Kidney (tissue), 14 donors: ENCODE data around the gene CHPF. TPM values are rescaled to one million over a fixed set of nuclear protein-coding genes. Genes with fewer than 3 reads are reported as not detected.

Experiments used
- DNase-seq, 5 donors: peaks; one replicate each; pipeline ENCODE4 v3.0.0-alpha.2; 2013 to 2020
- FAIRE-seq: peaks from 2 replicates; lab custom pipeline; 2012; peaks lifted over from hg19 to GRCh38; lab: Jason Lieb, UNC
- H3K27ac ChIP-seq, 2 donors: one replicate each; pipeline ENCODE4 v1.7.0; 2013; ENCODE audit warnings: low read depth in 2 of 2, low read length in 2 of 2, inconsistent platforms in 1 of 2
- H3K27me3 ChIP-seq: one replicate; pipeline ENCODE4 v1.7.1; 2013; ENCODE audit warnings: low read length, inconsistent platforms; ENCODE audit not compliant: control insufficient read depth, insufficient read depth
- H3K36me3 ChIP-seq, 3 donors: one replicate each; pipeline versions ENCODE4 v1.7.0 to v1.7.1; 2013; ENCODE audit warnings: low read length in 3 of 3, control low read depth in 1 of 3, inconsistent platforms in 1 of 3; ENCODE audit not compliant: insufficient read depth in 3 of 3, control insufficient read depth in 2 of 3
- H3K4me1 ChIP-seq, 3 donors: one replicate each; pipeline versions ENCODE4 v1.7.0 to v1.7.1; 2013; ENCODE audit warnings: low read length in 3 of 3, inconsistent platforms in 1 of 3, low read depth in 1 of 3; ENCODE audit not compliant: control insufficient read depth in 2 of 3, insufficient read depth in 2 of 3
- H3K4me3 ChIP-seq, 3 donors: one replicate each; pipeline versions ENCODE4 v1.7.0 to v1.8.1; 2013; ENCODE audit warnings: low read length in 3 of 3, control low read depth in 1 of 3, inconsistent platforms in 1 of 3
- H3K9ac ChIP-seq, 3 donors: one replicate each; pipeline versions ENCODE4 v1.7.0 to v1.7.1; 2013; ENCODE audit warnings: low read length in 3 of 3, control low read depth in 1 of 3, inconsistent platforms in 1 of 3
- H3K9me3 ChIP-seq, 3 donors: one replicate each; pipeline versions ENCODE4 v1.7.0 to v1.7.1; 2013; ENCODE audit warnings: low read length in 3 of 3, control low read depth in 1 of 3, inconsistent platforms in 1 of 3; ENCODE audit not compliant: control insufficient read depth in 2 of 3, insufficient read depth in 1 of 3
- intact Hi-C: fragments of 100-400 bp; cut with DNase I; formaldehyde crosslinking; loops from one replicate; pipeline ENCODE4 v1.11.1; 2022
- polyA plus RNA-seq: library from polyadenylated mRNA; stranded (reverse); fragments of 350-450 nt; fragmentation: Illumina TruSeq; extraction: RNeasy Lipid Tissue Mini Kit (QIAGEN cat#74804); gene quantifications from one replicate; pipeline ENCODE4 v1.2.3, GENCODE V29; 2014; ENCODE audit warnings: low read depth, low replicate concordance; ENCODE audit not compliant: insufficient read depth
- total RNA-seq: library from RNA; stranded (reverse); fragmentation: NEBNext Ultra II Directional; extraction: Animal tissue kit (Norgen Biotek cat#: 25700); gene quantifications from one replicate; pipeline ENCODE4 v1.2.1, GENCODE V29; 2021
- TF ChIP-seq, protein P1 (sequence below): IDR thresholded peaks from 3 replicates; pipeline ENCODE4 v1.5.1; 2012; ENCODE audit warnings: mild to moderate bottlenecking, moderate library complexity, borderline replicate concordance; ENCODE audit not compliant: insufficient read depth; ENCODE audit errors: extremely low read depth
- donor health status: control.
- donor health status: control.
- donor health status: control.
- donor health status: control.
- donor health status: control.
- donor health status: DM: yes; HTN: yes; CAD: no.
- donor health status: Normal renal cell carcinoma (clear cell type).

The CHPF gene
- total and polyA plus RNA-seq, 2 donors from 2014 or later = 57.3 to 59.5 TPM

DNA sequence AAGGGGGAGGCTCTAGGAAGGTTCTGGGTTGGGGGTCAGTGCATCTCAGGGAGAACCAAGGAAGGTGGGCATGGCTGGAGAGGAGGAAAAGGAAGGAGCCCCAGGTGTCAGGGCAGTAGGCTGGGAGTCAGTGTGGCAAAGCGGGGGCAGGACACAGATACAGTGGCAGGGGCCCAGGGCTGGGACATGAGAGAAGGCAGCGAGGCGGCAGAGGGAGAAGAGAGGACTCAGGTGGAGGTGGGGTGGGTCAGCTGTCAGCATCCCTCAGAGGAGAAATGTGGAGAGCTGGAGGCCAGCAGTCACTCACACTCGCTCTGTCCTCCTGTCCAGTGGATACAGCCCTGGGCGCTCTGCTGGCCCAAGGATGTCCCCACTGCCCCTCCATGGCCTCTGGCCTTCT is 50.5 kb downstream of the CHPF start:
- Histone ChIP-seq H3K4me3 (no peak overlapping the region), H3K9ac (no peak overlapping the region), H3K4me1 (peaks cover 0 to 14% (median 0%) of the 10 kb centered on the region in 3 donors), H3K27me3 (peaks cover 12% of the 10 kb centered on the region), H3K27ac (no peak overlapping the region), H3K9me3 (no peaks in the 10 kb centered on the region), H3K36me3 (no peaks in the 10 kb centered on the region)
- intact Hi-C loops = no loop called here
- FAIRE-seq (no peak), DNase-seq (no peak)
- TF ChIP-seq, protein P1, sequence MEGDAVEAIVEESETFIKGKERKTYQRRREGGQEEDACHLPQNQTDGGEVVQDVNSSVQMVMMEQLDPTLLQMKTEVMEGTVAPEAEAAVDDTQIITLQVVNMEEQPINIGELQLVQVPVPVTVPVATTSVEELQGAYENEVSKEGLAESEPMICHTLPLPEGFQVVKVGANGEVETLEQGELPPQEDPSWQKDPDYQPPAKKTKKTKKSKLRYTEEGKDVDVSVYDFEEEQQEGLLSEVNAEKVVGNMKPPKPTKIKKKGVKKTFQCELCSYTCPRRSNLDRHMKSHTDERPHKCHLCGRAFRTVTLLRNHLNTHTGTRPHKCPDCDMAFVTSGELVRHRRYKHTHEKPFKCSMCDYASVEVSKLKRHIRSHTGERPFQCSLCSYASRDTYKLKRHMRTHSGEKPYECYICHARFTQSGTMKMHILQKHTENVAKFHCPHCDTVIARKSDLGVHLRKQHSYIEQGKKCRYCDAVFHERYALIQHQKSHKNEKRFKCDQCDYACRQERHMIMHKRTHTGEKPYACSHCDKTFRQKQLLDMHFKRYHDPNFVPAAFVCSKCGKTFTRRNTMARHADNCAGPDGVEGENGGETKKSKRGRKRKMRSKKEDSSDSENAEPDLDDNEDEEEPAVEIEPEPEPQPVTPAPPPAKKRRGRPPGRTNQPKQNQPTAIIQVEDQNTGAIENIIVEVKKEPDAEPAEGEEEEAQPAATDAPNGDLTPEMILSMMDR = no peak

DNA sequence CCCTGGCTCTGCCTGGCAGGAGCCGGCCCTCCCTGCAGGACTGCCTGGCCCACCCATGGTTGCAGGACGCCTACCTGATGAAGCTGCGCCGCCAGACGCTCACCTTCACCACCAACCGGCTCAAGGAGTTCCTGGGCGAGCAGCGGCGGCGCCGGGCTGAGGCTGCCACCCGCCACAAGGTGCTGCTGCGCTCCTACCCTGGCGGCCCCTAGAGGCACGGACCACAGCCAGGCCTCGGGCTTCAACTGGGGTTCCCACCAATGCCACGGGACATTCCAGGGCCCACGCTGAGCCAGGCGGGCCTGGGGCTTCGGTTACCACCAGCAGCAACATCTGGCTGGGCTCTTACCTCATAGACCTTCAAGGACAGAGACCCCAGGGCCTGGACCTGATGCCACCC is 51.0 kb downstream of the CHPF start:
- FAIRE-seq = no peak
- no peaks in the 10 kb centered on the region for H3K9me3 ChIP-seq
- no peak overlapping the region for H3K9ac ChIP-seq
- intact Hi-C loops = no loop called here
- H3K36me3 ChIP-seq = no peaks in the 10 kb centered on the region
- H3K27ac ChIP-seq = no peak overlapping the region
- peaks cover 12% of the 10 kb centered on the region for H3K27me3 ChIP-seq
- no peak for DNase-seq
- H3K4me1 ChIP-seq = peaks cover 0 to 12% (median 0%) of the 10 kb centered on the region in 3 donors
- no peak overlapping the region for H3K4me3 ChIP-seq
- TF ChIP-seq, protein P1 = no peak

GRCh38 chr2:219491278-219491963 is 52.2 kb downstream of the CHPF start:
- DNase-seq = no peak
- Histone ChIP-seq H3K9ac (no peak overlapping the region), H3K4me1 (peaks cover 0 to 2% (median 0%) of the 10 kb centered on the region in 3 donors), H3K27ac (no peak overlapping the region), H3K36me3 (no peaks in the 10 kb centered on the region), H3K9me3 (no peaks in the 10 kb centered on the region), H3K27me3 (peaks cover 4% of the 10 kb centered on the region), H3K4me3 (no peak overlapping the region)
- intact Hi-C loops = no loop called here
- TF ChIP-seq, protein P1 = no peak
- no peak for FAIRE-seq
